Measurements from ENCODE around the gene ZSWIM7.
"Not testable (repeated sequence)": the region's sequence is repeated elsewhere in the genome, so short reads cannot be mapped to it uniquely, and the experiment has no call there.

The ZSWIM7 gene

DNA sequence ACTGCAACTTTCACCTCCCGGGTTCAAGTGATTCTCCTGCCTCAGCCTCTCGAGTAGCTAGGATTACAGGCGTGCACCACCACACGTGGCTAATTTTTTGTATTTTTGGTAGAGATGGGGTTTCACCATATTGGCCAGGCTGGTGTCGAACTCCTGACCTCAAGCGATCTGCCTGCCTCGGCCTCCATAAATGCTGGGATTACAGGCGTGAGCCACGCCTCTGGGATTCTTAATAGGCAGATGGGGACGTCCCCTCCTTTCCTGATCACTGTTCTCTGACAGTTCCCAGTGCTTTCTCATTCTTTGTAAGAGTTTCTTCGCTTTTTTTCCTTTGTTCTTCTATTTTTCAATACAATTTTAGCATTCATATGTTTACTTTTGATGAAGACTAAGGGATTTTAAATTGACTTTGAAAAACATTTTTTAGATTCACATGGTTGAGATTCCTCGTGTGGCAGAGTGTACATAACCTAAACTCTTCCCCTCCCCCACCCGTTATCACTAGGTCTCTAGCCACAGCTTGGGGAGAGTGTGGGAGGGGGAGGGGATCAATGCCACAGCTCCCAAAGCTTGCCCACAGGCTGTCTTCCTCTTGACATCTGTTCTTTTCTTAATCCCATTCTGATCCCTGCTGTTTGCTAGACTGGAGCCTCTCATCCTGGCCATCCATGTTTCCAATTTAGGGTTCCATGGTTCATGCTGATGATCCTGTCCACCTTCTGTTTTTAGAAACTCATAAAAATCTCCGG lies 43.5 kb downstream of the ZSWIM7 start:
- no peak for DNase-seq

- DNase-seq: peak; percentile 95
Measured at GRCh38 chr17:15954222-15954621, 45.3 kb downstream of the ZSWIM7 start.

DNA sequence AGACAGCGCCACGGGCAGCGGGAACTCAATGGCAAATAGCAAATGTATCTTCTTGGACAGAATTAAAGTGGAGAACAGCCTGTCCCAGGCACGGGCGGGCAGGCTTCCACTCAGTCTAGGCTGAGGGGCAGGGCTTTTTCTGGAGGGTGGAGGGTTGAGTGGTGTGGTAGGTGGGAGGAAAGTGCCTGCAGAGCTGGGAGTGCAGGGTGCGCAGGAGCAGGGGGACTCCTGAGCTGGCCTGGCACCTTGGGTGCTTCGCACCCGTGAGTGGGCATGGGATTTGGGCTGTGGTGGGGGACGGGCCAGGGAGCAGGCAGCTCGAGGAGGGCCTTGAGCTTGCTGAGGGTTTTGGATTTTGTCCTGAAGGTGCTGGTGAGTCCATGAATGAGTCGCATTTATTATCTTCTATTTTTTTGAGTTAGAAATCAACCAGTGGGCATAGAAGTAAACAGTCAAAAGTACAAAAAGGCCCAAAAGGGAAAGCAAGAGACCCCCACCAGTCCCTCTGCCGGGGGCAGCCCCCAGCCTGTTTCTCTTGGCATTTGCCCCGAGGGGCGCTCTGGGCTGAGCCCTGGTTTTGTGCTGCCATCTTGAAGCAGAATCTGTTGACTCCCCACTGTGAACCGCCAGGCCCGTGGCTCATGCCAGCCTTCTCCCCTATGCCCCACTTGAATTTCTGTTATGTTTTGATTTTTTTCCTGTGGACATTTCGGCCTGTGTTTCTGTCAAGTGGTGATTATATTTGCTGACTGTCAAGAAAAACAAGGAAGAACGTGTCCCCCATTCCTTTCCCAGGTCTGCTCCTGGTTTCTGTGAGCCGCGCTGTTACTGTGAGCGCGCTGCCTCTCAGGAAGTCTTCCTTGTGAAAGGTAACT lies 46.4 kb downstream of the ZSWIM7 start:
- DNase-seq: no peak

DNA sequence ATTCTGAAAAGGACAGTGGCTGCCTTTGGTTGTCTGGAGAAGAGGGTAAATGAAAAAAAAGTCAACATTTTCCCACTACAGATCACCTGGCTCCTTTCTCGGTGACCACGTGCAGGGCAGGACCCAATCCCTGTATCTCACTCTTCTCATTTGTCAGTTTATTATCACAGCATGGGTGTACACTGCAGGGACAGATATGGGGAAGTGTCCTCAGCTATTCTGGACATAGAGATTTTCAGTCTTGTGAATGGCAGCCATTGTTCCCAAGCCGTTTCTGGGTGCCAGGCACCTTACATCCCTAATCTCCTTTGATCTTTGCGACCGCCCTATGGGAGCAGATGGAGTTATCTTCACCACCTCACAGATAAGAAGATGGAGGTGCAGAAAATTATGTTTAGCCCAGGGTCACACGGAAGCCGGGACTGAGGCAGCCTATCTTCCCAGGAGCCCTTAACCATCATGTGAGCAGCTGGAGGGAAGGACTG lies 47.4 kb downstream of the ZSWIM7 start:
- DNase-seq: no peak

GRCh38 chr17:15951368-15952047 lies 48.0 kb downstream of the ZSWIM7 start:
- DNase-seq: no peak

DNA sequence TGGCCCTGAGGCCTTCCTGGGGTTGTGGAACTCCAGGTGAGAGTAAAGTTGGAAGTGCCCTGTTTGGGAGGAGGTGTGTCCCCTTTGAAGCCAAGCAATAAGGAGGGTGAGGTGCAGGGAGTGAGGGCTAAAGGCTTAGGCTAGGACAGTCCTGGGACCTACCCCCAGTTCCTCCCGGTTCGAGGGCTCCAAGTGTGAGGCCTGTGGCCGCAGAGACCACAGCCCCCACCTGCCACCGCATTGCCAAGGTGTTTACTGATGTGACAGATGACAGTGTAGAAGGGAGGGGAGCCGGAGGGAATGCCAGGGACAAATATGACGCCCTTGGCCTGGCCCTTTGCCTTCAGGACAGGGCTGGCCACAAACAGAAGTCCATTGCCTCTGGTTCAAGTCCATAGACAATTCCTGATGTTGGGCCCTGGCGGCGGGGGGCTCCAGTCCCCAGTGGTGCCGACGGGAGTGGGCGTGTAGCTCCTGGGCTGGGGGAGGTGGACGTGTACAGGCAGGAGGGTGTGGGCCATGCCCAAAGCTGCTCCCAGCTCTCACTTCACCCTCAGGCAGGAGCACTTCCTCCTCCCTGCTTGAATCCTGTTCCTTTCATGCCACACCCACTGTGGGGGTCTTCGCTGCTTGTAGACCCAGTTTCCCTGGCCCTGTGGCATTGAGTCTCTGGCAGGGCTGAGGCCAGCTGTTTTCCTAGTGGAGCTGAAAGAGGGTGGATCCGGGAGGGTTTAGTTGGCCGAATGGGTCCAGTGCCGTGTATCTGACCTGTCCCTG lies 51.3 kb downstream of the ZSWIM7 start:
- DNase-seq: no peak

GRCh38 chr17:15947271-15947670 lies 52.2 kb downstream of the ZSWIM7 start:
- DNase-seq: no peak

DNA sequence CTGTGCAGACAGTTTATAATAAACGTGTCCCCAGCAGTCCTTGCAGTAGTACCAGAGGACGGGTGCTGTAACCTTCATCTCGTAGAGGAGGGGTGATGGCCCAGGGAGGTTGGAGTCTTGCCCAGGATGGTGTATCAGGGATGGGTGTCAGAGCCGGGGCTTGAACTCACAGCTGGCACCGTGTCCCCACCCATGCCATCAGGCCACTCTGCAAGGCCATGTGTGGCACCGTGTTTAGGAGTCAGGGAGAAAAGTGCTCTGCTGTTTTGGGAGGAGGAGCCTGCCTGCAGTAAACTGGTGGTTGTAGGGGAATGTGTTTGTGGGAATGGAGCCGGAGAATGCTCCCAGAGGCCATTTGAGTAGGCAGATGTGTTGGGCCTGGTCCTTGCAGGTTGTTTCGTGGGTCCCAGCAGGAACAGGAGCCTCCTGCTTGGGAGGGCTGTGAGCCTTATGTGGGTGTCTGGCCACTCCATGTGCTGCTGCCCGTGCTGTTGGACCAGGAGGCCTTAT lies 52.8 kb downstream of the ZSWIM7 start:
- no peak for DNase-seq

DNA sequence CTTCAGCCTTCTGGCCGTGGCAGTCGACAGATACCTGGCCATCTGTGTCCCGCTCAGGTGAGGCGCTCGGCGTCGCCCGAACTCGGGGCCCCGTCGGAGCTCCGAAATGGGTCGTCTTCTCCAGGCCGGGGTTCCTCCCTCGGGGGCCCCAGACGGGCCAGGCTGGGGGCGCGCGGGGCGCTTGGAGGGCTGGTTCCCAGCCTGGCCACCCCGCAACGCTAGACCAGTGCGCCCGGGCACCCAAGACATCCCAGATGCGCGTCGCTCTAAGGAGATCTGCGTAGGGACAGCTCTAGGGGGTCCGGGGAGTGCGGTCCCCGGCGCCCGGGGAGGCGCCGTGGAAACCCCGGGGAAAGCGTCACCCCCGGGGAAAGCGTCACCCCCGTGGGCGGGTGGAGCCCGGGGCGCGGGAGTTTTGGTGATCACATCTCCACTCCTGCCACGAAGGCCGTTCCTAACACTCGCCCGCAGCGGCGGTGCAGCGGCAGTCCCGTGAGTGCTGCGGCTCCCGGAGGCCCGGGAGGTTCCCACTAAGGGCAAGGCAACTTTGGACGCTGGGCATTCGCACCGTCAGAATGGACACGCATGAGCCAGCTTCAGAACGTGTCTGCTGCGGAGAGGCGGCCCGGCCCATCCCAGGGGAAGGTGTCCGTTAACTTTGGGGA lies 53.8 kb downstream of the ZSWIM7 start:
- DNase-seq: no peak

DNA sequence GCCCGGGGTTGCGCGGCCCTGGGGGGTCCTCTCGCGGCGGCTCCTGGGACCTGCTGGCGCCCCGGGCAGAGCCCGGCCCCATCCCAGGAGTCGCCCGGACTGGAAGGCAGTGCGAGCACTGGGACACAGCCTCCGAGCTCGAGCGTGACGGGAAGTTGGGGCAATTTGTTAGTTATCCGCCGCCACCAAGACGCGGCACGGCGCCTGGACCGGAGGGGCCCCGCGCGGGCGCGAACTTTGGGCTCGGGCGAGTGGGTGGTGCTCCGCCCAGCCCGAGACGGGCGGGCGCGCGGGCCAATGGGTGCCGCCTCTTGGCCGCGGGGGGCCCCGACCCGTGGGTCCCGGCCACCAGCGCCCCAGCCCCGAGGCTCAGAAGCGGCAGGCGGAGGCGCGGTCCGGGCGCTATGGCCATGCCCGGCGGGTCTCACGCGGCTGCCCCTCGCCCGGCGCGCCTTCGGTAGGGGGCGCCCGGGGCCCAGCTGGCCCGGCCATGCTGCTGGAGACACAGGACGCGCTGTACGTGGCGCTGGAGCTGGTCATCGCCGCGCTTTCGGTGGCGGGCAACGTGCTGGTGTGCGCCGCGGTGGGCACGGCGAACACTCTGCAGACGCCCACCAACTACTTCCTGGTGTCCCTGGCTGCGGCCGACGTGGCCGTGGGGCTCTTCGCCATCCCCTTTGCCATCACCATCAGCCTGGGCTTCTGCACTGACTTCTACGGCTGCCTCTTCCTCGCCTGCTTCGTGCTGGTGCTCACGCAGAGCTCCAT lies 54.6 kb downstream of the ZSWIM7 start, which contains the start of gene ADORA2B:
ADORA2B (plus strand) TSS at position 372 of the 768 bp plus-strand sequence; CDS start at position 491, 119 bp downstream.
- peak; percentile 26 for DNase-seq

- no peak for DNase-seq
Measured at GRCh38 chr17:15943971-15944758, 55.3 kb downstream of the ZSWIM7 start.

DNA sequence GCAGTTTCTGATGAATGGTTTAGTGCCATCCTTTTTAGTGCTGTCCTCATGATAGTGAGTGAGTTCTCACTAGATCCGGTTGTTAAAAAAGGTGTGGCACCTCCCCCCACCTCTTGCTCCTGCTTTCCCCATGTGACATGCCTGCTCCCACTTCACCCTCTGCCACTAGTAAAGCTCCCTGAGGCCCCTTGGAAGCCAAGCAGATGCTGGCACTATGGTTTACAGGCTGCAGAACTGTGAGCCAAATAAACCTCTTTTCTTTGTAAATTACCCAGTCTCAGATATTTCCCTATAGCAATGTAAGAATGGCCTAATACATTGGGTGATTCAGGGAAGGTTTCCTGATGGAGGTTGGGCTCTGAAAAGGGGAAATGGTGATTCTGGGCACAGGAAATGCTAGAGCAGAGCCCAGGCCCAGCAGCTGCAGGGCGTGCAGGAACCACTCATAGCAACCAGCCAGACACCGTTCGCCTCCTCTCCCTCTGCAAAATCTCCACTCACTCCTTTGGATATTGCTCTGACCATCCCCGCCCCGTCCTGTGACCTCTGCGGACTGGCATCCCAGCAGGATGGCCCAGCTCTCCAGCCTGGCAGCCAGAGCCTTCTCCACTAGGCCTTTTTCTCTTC lies 57.2 kb downstream of the ZSWIM7 start:
- DNase-seq: no peak

- peak; percentile 45 for DNase-seq
Measured at GRCh38 chr17:15941781-15942180, 57.7 kb downstream of the ZSWIM7 start.

- not testable (repeated sequence) for DNase-seq
Measured at GRCh38 chr17:15936481-15936880, 63.0 kb downstream of the ZSWIM7 start.

- no peak for DNase-seq
Measured at GRCh38 chr17:15935891-15936290, 63.6 kb downstream of the ZSWIM7 start.

GRCh38 chr17:15934866-15935265 lies 64.6 kb downstream of the ZSWIM7 start:
- no peak for DNase-seq

DNA sequence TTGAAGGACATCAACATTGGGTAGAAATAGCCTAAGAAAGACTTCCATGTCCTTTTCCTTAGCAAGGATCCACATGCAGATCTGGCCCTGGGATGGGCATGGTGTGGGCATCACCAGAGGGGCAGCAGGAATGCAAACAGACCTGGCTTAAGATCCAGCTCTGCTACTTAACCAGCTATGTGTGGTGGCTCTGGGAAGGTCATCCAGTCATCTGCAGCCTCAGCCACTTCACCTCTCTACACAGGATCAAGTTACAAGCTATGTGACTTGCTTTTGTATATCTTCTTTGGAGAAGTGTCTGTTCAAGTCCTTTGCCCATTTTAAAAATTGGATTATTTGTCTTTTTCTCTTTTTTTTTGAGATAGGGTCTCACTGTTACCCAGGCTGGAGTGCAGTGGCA lies 68.1 kb downstream of the ZSWIM7 start:
- no peak for DNase-seq

- DNase-seq: no peak
Measured at GRCh38 chr17:15930426-15930825, 69.1 kb downstream of the ZSWIM7 start.

- DNase-seq: no peak
Measured at GRCh38 chr17:15929941-15930340, 69.6 kb downstream of the ZSWIM7 start.
